Measurements from ENCODE around the gene RIOK2.

GRCh38 chr5:97142521-97143254, 40.4 kb downstream of the RIOK2 start, which contains the start of gene LIX1:
- no peak for TF ChIP-seq POLR2A (IDR thresholded peaks at IDR 0.05; ENCODE audit: low read depth, low read length)
- TF ChIP-seq USF2 (IDR thresholded peaks at IDR 0.05; ENCODE audit: borderline replicate concordance, low read depth, low read length), result no peak
- peak; percentile 60 to 84 (median 70); a peak in 5 of 6 replicates for TF ChIP-seq CTCF (IDR thresholded peaks at IDR 0.05 in 2 of 3, conservative IDR thresholded peaks at IDR 0.05 in 1 of 3; ENCODE audit: control insufficient read depth in 2 of 3, extremely low read depth in 1 of 3, insufficient read depth in 1 of 3, low read depth in 3 of 3, low read length in 3 of 3)
- no peak for TF ChIP-seq MXI1 (IDR thresholded peaks at IDR 0.05; ENCODE audit: low read depth, low read length)
- no peak for TF ChIP-seq EZH2 (IDR thresholded peaks at IDR 0.05; ENCODE audit: borderline replicate concordance, control insufficient read depth, low read depth, low read length)
- no peak for TF ChIP-seq FOXM1 (IDR thresholded peaks at IDR 0.05; ENCODE audit: low read depth, low read length)
- no peak for TF ChIP-seq EP300 (IDR thresholded peaks at IDR 0.05; ENCODE audit: borderline replicate concordance in 1 of 2, control insufficient read depth in 1 of 2, low read depth in 2 of 2, low read length in 2 of 2)
- TF ChIP-seq RAD21 (IDR thresholded peaks at IDR 0.05; ENCODE audit: insufficient read depth, low read depth, low read length), result peak; percentile 91
- TF ChIP-seq KDM1A (IDR thresholded peaks at IDR 0.05; ENCODE audit: borderline replicate concordance), result no peak
- no peak for TF ChIP-seq SREBF2 (IDR thresholded peaks at IDR 0.05; ENCODE audit: low read length)
- no peak for TF ChIP-seq ESRRA (IDR thresholded peaks at IDR 0.05; ENCODE audit: low read length)
- TF ChIP-seq KLF5 (IDR thresholded peaks at IDR 0.05; ENCODE audit: partially characterized antibody), result no peak

Data from GM12878 (cell line).